ENCODE measurements around the gene ARPC2.

GRCh38 chr2:218294430-218295022, 77.5 kb downstream of the ARPC2 start:
- TF ChIP-seq POLR2A (IDR thresholded peaks at IDR 0.05) (no peak), POLR2AphosphoS5 (IDR thresholded peaks at IDR 0.05) (no peak)
- TF ChIP-seq, protein P1, sequence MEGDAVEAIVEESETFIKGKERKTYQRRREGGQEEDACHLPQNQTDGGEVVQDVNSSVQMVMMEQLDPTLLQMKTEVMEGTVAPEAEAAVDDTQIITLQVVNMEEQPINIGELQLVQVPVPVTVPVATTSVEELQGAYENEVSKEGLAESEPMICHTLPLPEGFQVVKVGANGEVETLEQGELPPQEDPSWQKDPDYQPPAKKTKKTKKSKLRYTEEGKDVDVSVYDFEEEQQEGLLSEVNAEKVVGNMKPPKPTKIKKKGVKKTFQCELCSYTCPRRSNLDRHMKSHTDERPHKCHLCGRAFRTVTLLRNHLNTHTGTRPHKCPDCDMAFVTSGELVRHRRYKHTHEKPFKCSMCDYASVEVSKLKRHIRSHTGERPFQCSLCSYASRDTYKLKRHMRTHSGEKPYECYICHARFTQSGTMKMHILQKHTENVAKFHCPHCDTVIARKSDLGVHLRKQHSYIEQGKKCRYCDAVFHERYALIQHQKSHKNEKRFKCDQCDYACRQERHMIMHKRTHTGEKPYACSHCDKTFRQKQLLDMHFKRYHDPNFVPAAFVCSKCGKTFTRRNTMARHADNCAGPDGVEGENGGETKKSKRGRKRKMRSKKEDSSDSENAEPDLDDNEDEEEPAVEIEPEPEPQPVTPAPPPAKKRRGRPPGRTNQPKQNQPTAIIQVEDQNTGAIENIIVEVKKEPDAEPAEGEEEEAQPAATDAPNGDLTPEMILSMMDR (IDR thresholded peaks at IDR 0.05), result no peak
